RWPE2 (cell line): ENCODE results near the gene KLF2.

Experiments used
- ATAC-seq: fragments of 200-7000 bp; cut with Tn5 transposase; 3 replicates; pipeline ENCODE4 v1.9.1; 2021; ENCODE audit warnings: low read depth
- DNase-seq: peaks from one replicate; pipeline ENCODE4 v3.0.0-alpha.2; 2020; ENCODE audit warnings: low spot score
- H3K27ac ChIP-seq: fragments of 450-650 bp; 2 replicates; pipeline ENCODE4 v1.5.1; 2017; ENCODE audit warnings: mild to moderate bottlenecking; ENCODE audit not compliant: poor library complexity, severe bottlenecking
- H3K27me3 ChIP-seq: fragments of 250-450 bp; sonication (Bioruptor Pico); 2 replicates; pipeline ENCODE4 v1.5.1; 2021; ENCODE audit warnings: mild to moderate bottlenecking, moderate library complexity; ENCODE audit not compliant: insufficient read depth, poor library complexity, severe bottlenecking
- H3K36me3 ChIP-seq: fragments of 250-450 bp; sonication (Bioruptor Pico); 2 replicates; pipeline ENCODE4 v1.5.1; 2020; ENCODE audit warnings: low read depth, mild to moderate bottlenecking, moderate library complexity
- H3K4me1 ChIP-seq: fragments of 250-450 bp; sonication (Bioruptor Pico); 2 replicates; pipeline ENCODE4 v1.5.1; 2021; ENCODE audit warnings: mild to moderate bottlenecking, moderate library complexity; ENCODE audit not compliant: insufficient read depth, poor library complexity, severe bottlenecking
- H3K4me3 ChIP-seq: fragments of 250-450 bp; sonication (Bioruptor Pico); 2 replicates; pipeline ENCODE4 v1.5.1; 2021; ENCODE audit warnings: mild to moderate bottlenecking, moderate library complexity; ENCODE audit not compliant: severe bottlenecking
- H3K9me3 ChIP-seq: fragments of 250-450 bp; sonication (Bioruptor Pico); 2 replicates; pipeline ENCODE4 v1.5.1; 2021; ENCODE audit warnings: mild to moderate bottlenecking, moderate library complexity; ENCODE audit not compliant: severe bottlenecking
- CTCF ChIP-seq: fragments of 450-650 bp; IDR thresholded peaks from one replicate; pipeline ENCODE4 v1.5.1; 2017; ENCODE audit warnings: mild to moderate bottlenecking, moderate library complexity; ENCODE audit not compliant: poor library complexity, severe bottlenecking

Gene KLF2

GRCh38 chr19:16375157-16375935 is 50.7 kb downstream of the KLF2 start:
- Histone ChIP-seq H3K4me1 (no peaks in the 10 kb centered on the region), H3K27ac (no peak overlapping the region), H3K27me3 (no peaks in the 10 kb centered on the region), H3K9me3 (no peaks in the 10 kb centered on the region), H3K36me3 (0 out of 2 replicates have a peak, but pooled peaks cover 7% of the 10 kb centered on the region), H3K4me3 (no peak overlapping the region)
- ATAC-seq (no peak), DNase-seq (no peak)
- no peak for TF ChIP-seq CTCF

GRCh38 chr19:16375936-16376185 is 51.2 kb downstream of the KLF2 start:
- DNase-seq, result no peak
- Histone ChIP-seq H3K9me3 (no peaks in the 10 kb centered on the region), H3K36me3 (0 out of 2 replicates have a peak, but pooled peaks cover 7% of the 10 kb centered on the region), H3K4me3 (no peak overlapping the region), H3K4me1 (no peaks in the 10 kb centered on the region), H3K27ac (no peak overlapping the region), H3K27me3 (no peaks in the 10 kb centered on the region)
- no peak for TF ChIP-seq CTCF
- ATAC-seq, result no peak

- no peak overlapping the region for H3K4me3 ChIP-seq
- no peaks in the 10 kb centered on the region for H3K4me1 ChIP-seq
- H3K36me3 ChIP-seq, result 0 out of 2 replicates have a peak, but pooled peaks cover 7% of the 10 kb centered on the region
- ATAC-seq, result no peak
- no peak overlapping the region for H3K27ac ChIP-seq
- no peaks in the 10 kb centered on the region for H3K9me3 ChIP-seq
- TF ChIP-seq CTCF, result no peak
- H3K27me3 ChIP-seq, result no peaks in the 10 kb centered on the region
- DNase-seq, result no peak
Measured at GRCh38 chr19:16376241-16376640, 51.6 kb downstream of the KLF2 start.

- 0 out of 2 replicates have a peak, but pooled peaks cover 7% of the 10 kb centered on the region for H3K36me3 ChIP-seq
- no peak overlapping the region for H3K4me3 ChIP-seq
- no peaks in the 10 kb centered on the region for H3K9me3 ChIP-seq
- ATAC-seq (0 out of 3 replicates have a peak, but pooled peaks have one; percentile 56), DNase-seq (no peak)
- no peaks in the 10 kb centered on the region for H3K27me3 ChIP-seq
- H3K4me1 ChIP-seq, result no peaks in the 10 kb centered on the region
- TF ChIP-seq CTCF, result peak; percentile 19
- no peak overlapping the region for H3K27ac ChIP-seq
Measured at GRCh38 chr19:16376649-16377048, 52.0 kb downstream of the KLF2 start.

GRCh38 chr19:16377521-16377920 is 52.9 kb downstream of the KLF2 start:
- Histone ChIP-seq H3K4me1 (no peaks in the 10 kb centered on the region), H3K27ac (no peak overlapping the region), H3K36me3 (0 out of 2 replicates have a peak, but pooled peaks cover 7% of the 10 kb centered on the region), H3K9me3 (no peaks in the 10 kb centered on the region), H3K4me3 (no peak overlapping the region), H3K27me3 (no peaks in the 10 kb centered on the region)
- no peak for DNase-seq
- TF ChIP-seq CTCF, result no peak
- no peak for ATAC-seq
